Activated CD4-positive, alpha-beta T cell treated with anti-CD3 and anti-CD28 coated beads, Interleukin-2, amount 10 ng/mL, durations not matched to agents 24 days and 14 days (primary cell): ENCODE data around the gene TIMP2. TPM values are rescaled to one million over a fixed set of nuclear protein-coding genes. Genes with fewer than 3 reads are reported as not detected.
A peak's percentile ranks its signal among the peaks of the same experiment; 100 is the strongest.

Source experiments
- DNase-seq: peaks from one replicate; pipeline ENCODE4 v3.0.0; 2022
- H3K27ac Mint-ChIP-seq: one replicate; pipeline ENCODE4 v1.8.0; 2022; ENCODE audit warnings: mild to moderate bottlenecking, mixed read lengths
- H3K27me3 Mint-ChIP-seq: one replicate; pipeline ENCODE4 v1.8.0; 2022; ENCODE audit warnings: mixed read lengths
- H3K36me3 Mint-ChIP-seq: one replicate; pipeline ENCODE4 v1.8.0; 2022; ENCODE audit warnings: low read depth, mild to moderate bottlenecking, mixed read lengths
- H3K4me1 Mint-ChIP-seq: one replicate; pipeline ENCODE4 v1.8.0; 2021; ENCODE audit warnings: mixed read lengths
- H3K4me3 Mint-ChIP-seq: one replicate; pipeline ENCODE4 v1.8.0; 2022; ENCODE audit warnings: mild to moderate bottlenecking, moderate library complexity, mixed read lengths
- H3K9me3 Mint-ChIP-seq: one replicate; pipeline ENCODE4 v1.8.0; 2021; ENCODE audit warnings: mixed read lengths
- intact Hi-C: fragments of 100-400 bp; cut with micrococcal nuclease; formaldehyde crosslinking; loops from one replicate; pipeline ENCODE4 v1.15.1; 2023
- total RNA-seq: library from RNA; stranded (reverse); gene quantifications from 2 replicates; pipeline ENCODE4 v1.2.3, GENCODE V29; 2022

The TIMP2 gene
- total RNA-seq, 1 donor from 2014 or later = 0.54 TPM

- peaks cover 41% of the 10 kb centered on the region for H3K36me3 Mint-ChIP-seq
- intact Hi-C loops = no loop called here
- no peaks in the 10 kb centered on the region for H3K27me3 Mint-ChIP-seq
Observed at GRCh38 chr17:78838574-78839005, 86.6 kb downstream of the TIMP2 start.

GRCh38 chr17:78836420-78837021, 88.7 kb downstream of the TIMP2 start:
- intact Hi-C loops = no loop called here
- Mint-ChIP-seq H3K27ac (no peak overlapping the region), H3K4me3 (no peak overlapping the region), H3K4me1 (peaks cover 22% of the 10 kb centered on the region), H3K36me3 (peaks cover 61% of the 10 kb centered on the region), H3K27me3 (no peaks in the 10 kb centered on the region), H3K9me3 (no peaks in the 10 kb centered on the region)
- no peak for DNase-seq

More at GRCh38 chr17:78838574-78839005, 86.6 kb downstream of the TIMP2 start:
- H3K4me3 Mint-ChIP-seq = peak overlapping the region; percentile 87
- H3K27ac Mint-ChIP-seq = peak overlapping the region; percentile 90
- H3K4me1 Mint-ChIP-seq = peaks cover 26% of the 10 kb centered on the region
- no peaks in the 10 kb centered on the region for H3K9me3 Mint-ChIP-seq
- DNase-seq = no peak

- no peak overlapping the region for H3K4me3 Mint-ChIP-seq
- no peaks in the 10 kb centered on the region for H3K27me3 Mint-ChIP-seq
- H3K27ac Mint-ChIP-seq = no peak overlapping the region
- no peaks in the 10 kb centered on the region for H3K9me3 Mint-ChIP-seq
- peaks cover 23% of the 10 kb centered on the region for H3K4me1 Mint-ChIP-seq
- peaks cover 69% of the 10 kb centered on the region for H3K36me3 Mint-ChIP-seq
- intact Hi-C loops = no loop called here
- DNase-seq = no peak
Observed at GRCh38 chr17:78834571-78834970, 90.6 kb downstream of the TIMP2 start.

GRCh38 chr17:78832541-78832810, 92.7 kb downstream of the TIMP2 start:
- no peak overlapping the region for H3K27ac Mint-ChIP-seq

GRCh38 chr17:78831688-78832540, 93.3 kb downstream of the TIMP2 start:
- Mint-ChIP-seq H3K27me3 (no peaks in the 10 kb centered on the region), H3K27ac (no peak overlapping the region), H3K4me1 (peaks cover 10% of the 10 kb centered on the region), H3K36me3 (peaks cover 77% of the 10 kb centered on the region), H3K4me3 (no peak overlapping the region), H3K9me3 (no peaks in the 10 kb centered on the region)
- DNase-seq = no peak
- intact Hi-C loops = no loop called here

More at GRCh38 chr17:78832541-78832810, 92.7 kb downstream of the TIMP2 start:
- peaks cover 13% of the 10 kb centered on the region for H3K4me1 Mint-ChIP-seq
- H3K9me3 Mint-ChIP-seq = no peaks in the 10 kb centered on the region
- DNase-seq = no peak
- H3K4me3 Mint-ChIP-seq = no peak overlapping the region
- H3K27me3 Mint-ChIP-seq = no peaks in the 10 kb centered on the region
- intact Hi-C loops = no loop called here
- peaks cover 78% of the 10 kb centered on the region for H3K36me3 Mint-ChIP-seq

GRCh38 chr17:78829477-78829876, 95.7 kb downstream of the TIMP2 start:
- intact Hi-C loops = no loop called here
- no peak overlapping the region for H3K27ac Mint-ChIP-seq
- DNase-seq = no peak
- peaks cover 20% of the 10 kb centered on the region for H3K4me1 Mint-ChIP-seq
- no peak overlapping the region for H3K4me3 Mint-ChIP-seq
- H3K9me3 Mint-ChIP-seq = no peaks in the 10 kb centered on the region
- peaks cover 78% of the 10 kb centered on the region for H3K36me3 Mint-ChIP-seq
- no peaks in the 10 kb centered on the region for H3K27me3 Mint-ChIP-seq

GRCh38 chr17:78828470-78829185, 96.6 kb downstream of the TIMP2 start:
- Mint-ChIP-seq H3K27ac (no peak overlapping the region), H3K4me1 (peaks cover 23% of the 10 kb centered on the region), H3K36me3 (peaks cover 82% of the 10 kb centered on the region), H3K9me3 (no peaks in the 10 kb centered on the region), H3K4me3 (no peak overlapping the region), H3K27me3 (no peaks in the 10 kb centered on the region)
- intact Hi-C loops = no loop called here
- no peak for DNase-seq

GRCh38 chr17:78826836-78827509, 98.2 kb downstream of the TIMP2 start:
- Mint-ChIP-seq H3K27me3 (no peaks in the 10 kb centered on the region), H3K36me3 (peaks cover 82% of the 10 kb centered on the region), H3K9me3 (no peaks in the 10 kb centered on the region), H3K4me3 (no peak overlapping the region), H3K4me1 (peaks cover 28% of the 10 kb centered on the region), H3K27ac (no peak overlapping the region)
- DNase-seq = no peak
- intact Hi-C loops = no loop called here

- H3K4me3 Mint-ChIP-seq = no peak overlapping the region
- H3K9me3 Mint-ChIP-seq = no peaks in the 10 kb centered on the region
- peaks cover 34% of the 10 kb centered on the region for H3K4me1 Mint-ChIP-seq
- intact Hi-C loops = no loop called here
- no peak for DNase-seq
- no peak overlapping the region for H3K27ac Mint-ChIP-seq
- H3K36me3 Mint-ChIP-seq = peaks cover 81% of the 10 kb centered on the region
- H3K27me3 Mint-ChIP-seq = no peaks in the 10 kb centered on the region
Observed at GRCh38 chr17:78826421-78826820, 98.8 kb downstream of the TIMP2 start.

GRCh38 chr17:78825696-78826095, 99.5 kb downstream of the TIMP2 start:
- H3K36me3 Mint-ChIP-seq = peaks cover 85% of the 10 kb centered on the region
- intact Hi-C loops = no loop called here
- H3K4me1 Mint-ChIP-seq = peaks cover 38% of the 10 kb centered on the region
- no peak for DNase-seq
- no peaks in the 10 kb centered on the region for H3K27me3 Mint-ChIP-seq
- H3K9me3 Mint-ChIP-seq = no peaks in the 10 kb centered on the region
- H3K4me3 Mint-ChIP-seq = no peak overlapping the region
- no peak overlapping the region for H3K27ac Mint-ChIP-seq

GRCh38 chr17:78824240-78824639, 100.9 kb downstream of the TIMP2 start:
- intact Hi-C loops = no loop called here
- H3K27ac Mint-ChIP-seq = peak overlapping the region; percentile 4

GRCh38 chr17:78823282-78824046, 101.7 kb downstream of the TIMP2 start:
- peaks cover 56% of the 10 kb centered on the region for H3K4me1 Mint-ChIP-seq
- H3K27ac Mint-ChIP-seq = no peak overlapping the region

More at GRCh38 chr17:78824240-78824639, 100.9 kb downstream of the TIMP2 start:
- Mint-ChIP-seq H3K4me1 (peaks cover 49% of the 10 kb centered on the region), H3K9me3 (no peaks in the 10 kb centered on the region), H3K36me3 (peaks cover 88% of the 10 kb centered on the region), H3K27me3 (no peaks in the 10 kb centered on the region), H3K4me3 (no peak overlapping the region)
- no peak for DNase-seq

GRCh38 chr17:78822552-78822951, 102.6 kb downstream of the TIMP2 start:
- Mint-ChIP-seq H3K4me1 (peaks cover 56% of the 10 kb centered on the region), H3K27me3 (no peaks in the 10 kb centered on the region), H3K9me3 (no peaks in the 10 kb centered on the region), H3K4me3 (no peak overlapping the region), H3K36me3 (peaks cover 84% of the 10 kb centered on the region), H3K27ac (peak overlapping the region; percentile 44)
- no peak for DNase-seq
- intact Hi-C loops = no loop called here

More at GRCh38 chr17:78823282-78824046, 101.7 kb downstream of the TIMP2 start:
- Mint-ChIP-seq H3K36me3 (peaks cover 89% of the 10 kb centered on the region), H3K4me3 (no peak overlapping the region), H3K9me3 (no peaks in the 10 kb centered on the region), H3K27me3 (no peaks in the 10 kb centered on the region)
- no peak for DNase-seq
- intact Hi-C loops = no loop called here
